ENCODE data around the gene RAB4A. TPM values are rescaled to one million over a fixed set of nuclear protein-coding genes. Genes with fewer than 3 reads are reported as not detected.

The RAB4A gene
- total and polyA plus RNA-seq, 2 of the 13 experiments (the other 11 are each of a cell fraction or from before 2014, with no cell fraction given): 56.0 to 80.1 TPM

- no peak for TF ChIP-seq KLF13 (CRISPR knock-in tag; IDR thresholded peaks at IDR 0.05)
These were observed 2.8 kb downstream of the RAB4A start (continued) for GRCh38 chr1:229273507-229274232.

- ATAC-seq (no peak), DNase-seq (ENCODE audit: low spot score) (no peak), FAIRE-seq (no peak)
- H4K20me1 ChIP-seq (ENCODE audit: insufficient read depth, low read length): peaks cover 40% of the 10 kb centered on the region
- 94% methylated on average over 2 of the region's 2 CpGs for WGBS (ENCODE audit: low lambda C conversion rate)
- intact Hi-C loops (cut with micrococcal nuclease; ENCODE audit: unreplicated experiment): loop anchor here (2.0 kb wide), 1 partner anchor 24 kb away; no protein-coding TSS in a partner anchor
- peak overlapping the region; percentile 18 for H3K9ac ChIP-seq (ENCODE audit: insufficient read depth, low read depth, low read length)
- H2AFZ ChIP-seq (ENCODE audit: low read length): no peak overlapping the region
- no peaks in the 10 kb centered on the region for H3K9me3 ChIP-seq (ENCODE audit: low read length)
- in situ Hi-C loops (cut with HindIII; ENCODE audit: extremely low pct_ligation_motif_present, low pct_unique_long_range_greater_than_20kb): no loop called here
- H3K4me3 ChIP-seq (replicated peaks in 1 of 3; ENCODE audit: insufficient read depth in 1 of 3, low read depth in 2 of 3, low read length in 3 of 3): no peak overlapping the region
- BruUV-seq (replicated peaks): TSS peak; percentile 1
- ChIA-PET POLR2A (interaction anchor here (1.7 to 3.3 kb wide), 2 partner anchors 16 to 24 kb away, joined by 6 to 39 read pairs; no protein-coding TSS in a partner anchor), CTCF (ENCODE audit: low intra/inter-chr PET ratio, low total read pairs) (no interaction called here)
- peaks cover 79% of the 10 kb centered on the region for H3K4me1 ChIP-seq (ENCODE audit: insufficient read depth, low read length)
- peak overlapping the region; percentile 100 for H3K27ac ChIP-seq (ENCODE audit: extremely low read length, insufficient read depth, low read length)
- H3K36me3 ChIP-seq (replicated peaks in 1 of 2; ENCODE audit: control insufficient read depth in 1 of 2, insufficient read depth in 2 of 2, low read length in 2 of 2): peaks cover 0 to 5% of the 10 kb centered on the region in 2 experiments; a peak in 1 of 5 replicates
- peak overlapping the region; percentile 33; the same call in 1 of the 2 replicates for H3K4me2 ChIP-seq (ENCODE audit: low read depth, low read length)
- H3K79me2 ChIP-seq (ENCODE audit: insufficient read depth, low read length): peaks cover 88% of the 10 kb centered on the region
- TF ChIP-seq CEBPG (CRISPR knock-in tag; IDR thresholded peaks at IDR 0.05) (no peak), ATF7 (IDR thresholded peaks at IDR 0.05) (peak; percentile 88), ATF7 (CRISPR knock-in tag; IDR thresholded peaks at IDR 0.05) (no peak), NR3C1 (CRISPR knock-in tag; IDR thresholded peaks at IDR 0.05) (no peak), NFYB (CRISPR knock-in tag; IDR thresholded peaks at IDR 0.05) (no peak)
- peaks cover 0 to 3% of the 10 kb centered on the region in 2 experiments; a peak in 1 of 5 replicates for H3K27me3 ChIP-seq (ENCODE audit: control insufficient read depth in 1 of 2, insufficient read depth in 2 of 2, low read length in 2 of 2)
These were observed 4.1 kb downstream of the RAB4A start for GRCh38 chr1:229275005-229275404.

All from HepG2 (cell line).